Retinal pigment epithelial cell (primary cell): Measurements from ENCODE around the gene ARID1B.
A peak's percentile ranks its signal among the peaks of the same experiment; 100 is the strongest.

Experiments used
- DNase-seq: peaks from one replicate; pipeline ENCODE4 v3.0.0-alpha.2; 2010; ENCODE audit warnings: low read depth
- H3K4me3 ChIP-seq: 2 replicates; pipeline ENCODE4 v1.5.1; 2011; ENCODE audit warnings: mild to moderate bottlenecking, low read length, control low read depth, moderate library complexity
- CTCF ChIP-seq: conservative IDR thresholded peaks from 2 replicates; pipeline ENCODE4 v1.5.1; 2011; ENCODE audit warnings: low read depth, low read length, control low read depth, inconsistent platforms

ARID1B gene

GRCh38 chr6:156804402-156804801, 27.2 kb downstream of the ARID1B start:
- TF ChIP-seq CTCF = no peak
- DNase-seq = no peak
- no peak overlapping the region for H3K4me3 ChIP-seq

GRCh38 chr6:156806155-156806554, 29.0 kb downstream of the ARID1B start:
- H3K4me3 ChIP-seq = no peak overlapping the region
- DNase-seq = no peak
- TF ChIP-seq CTCF = no peak

- no peak for DNase-seq
- no peak for TF ChIP-seq CTCF
- no peak overlapping the region for H3K4me3 ChIP-seq
These were observed 29.9 kb downstream of the ARID1B start for GRCh38 chr6:156807028-156807427.

- H3K4me3 ChIP-seq = no peak overlapping the region
- TF ChIP-seq CTCF = no peak
- DNase-seq = no peak
These were observed 30.6 kb downstream of the ARID1B start for GRCh38 chr6:156807795-156808194.

GRCh38 chr6:156808287-156808686, 31.1 kb downstream of the ARID1B start:
- DNase-seq = peak; percentile 44
- no peak for TF ChIP-seq CTCF
- H3K4me3 ChIP-seq = no peak overlapping the region

- DNase-seq = peak; percentile 51
These were observed 31.9 kb downstream of the ARID1B start for GRCh38 chr6:156809034-156809433.

More at GRCh38 chr6:156809034-156809433, 31.9 kb downstream of the ARID1B start:
- no peak overlapping the region for H3K4me3 ChIP-seq
- no peak for TF ChIP-seq CTCF
